ENCODE data around the gene XPA.
A peak's percentile ranks its signal among the peaks of the same experiment; 100 is the strongest.

XPA gene

GRCh38 chr9:97647996-97648395 lies 49.1 kb downstream of the XPA start:
- DNase-seq: no peak

DNA sequence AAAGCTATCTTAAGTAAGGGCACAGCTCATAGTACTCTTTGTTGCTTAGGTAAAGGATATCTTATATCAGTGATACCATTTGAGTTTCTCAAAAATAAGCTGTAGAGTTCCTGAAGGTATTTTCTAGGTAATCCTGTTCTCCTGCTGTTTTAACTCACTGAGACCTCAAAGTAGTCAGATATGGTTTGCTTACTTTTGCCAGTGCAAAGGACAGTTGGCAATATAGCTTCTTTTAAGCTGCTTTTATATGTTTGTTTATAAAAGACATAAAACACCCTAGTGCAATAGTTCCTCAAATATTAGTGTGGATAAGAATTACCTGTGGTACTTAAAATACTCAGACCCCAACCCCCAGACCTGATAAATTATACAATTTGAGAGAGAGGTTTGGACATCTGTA lies 51.4 kb downstream of the XPA start:
- no peak for DNase-seq

DNA sequence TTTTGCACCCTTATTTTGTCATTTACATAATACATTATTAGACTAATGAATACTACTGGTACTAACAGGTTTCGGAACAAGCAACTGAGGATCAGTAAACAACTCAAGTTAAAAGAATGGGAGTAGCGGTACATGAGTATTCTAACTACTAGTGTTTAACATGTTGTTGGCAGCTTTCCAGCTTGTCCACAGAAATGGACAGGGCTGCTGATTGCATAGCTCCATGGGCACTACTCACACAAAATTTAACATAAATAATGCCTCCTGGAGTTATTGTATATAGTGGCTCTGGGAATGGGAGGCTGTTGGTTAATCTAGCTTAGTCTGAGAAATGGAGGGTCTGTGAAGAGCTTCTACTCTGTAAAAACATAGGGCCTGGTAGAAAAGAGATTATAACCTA lies 56.8 kb downstream of the XPA start:
- no peak for DNase-seq

DNA sequence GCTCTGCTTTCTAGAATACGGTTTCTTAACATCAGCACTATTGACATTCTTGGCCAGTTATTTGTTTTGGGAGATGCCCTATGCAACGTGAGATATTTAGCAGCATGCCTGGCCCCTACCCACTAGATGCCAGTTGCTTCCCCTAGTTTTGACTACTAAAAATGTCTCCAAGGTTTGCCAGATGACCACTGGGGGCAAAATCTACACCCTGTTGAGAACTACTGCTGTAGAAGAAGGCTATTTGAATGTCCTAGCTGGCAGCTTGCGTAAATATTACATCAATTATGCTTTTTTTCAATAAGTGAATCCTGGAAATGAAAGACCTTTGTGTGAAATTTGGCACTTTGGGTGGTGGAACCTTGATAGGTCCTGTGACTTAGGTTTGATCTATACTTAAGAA lies 58.5 kb downstream of the XPA start:
- no peak for DNase-seq

DNA sequence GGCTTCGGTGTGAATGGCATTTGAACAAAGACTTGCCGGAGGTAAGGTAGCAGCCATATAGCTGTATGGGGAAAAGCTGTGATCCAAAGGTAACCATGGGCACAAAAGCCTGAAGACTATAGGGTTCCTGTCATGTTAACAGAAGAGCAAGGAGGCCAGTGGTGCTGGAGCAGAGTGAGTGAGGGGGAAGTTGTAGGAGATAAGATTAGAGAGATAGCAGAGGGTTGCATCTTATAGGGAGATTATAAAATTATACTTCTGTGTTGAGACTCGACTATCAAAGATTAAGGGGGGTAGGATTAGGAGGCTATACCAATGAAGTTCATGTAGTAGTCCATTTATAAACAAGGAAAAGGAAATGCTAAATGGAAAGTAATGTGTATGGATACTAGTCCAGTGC lies 60.2 kb downstream of the XPA start:
- DNase-seq: no peak

DNA sequence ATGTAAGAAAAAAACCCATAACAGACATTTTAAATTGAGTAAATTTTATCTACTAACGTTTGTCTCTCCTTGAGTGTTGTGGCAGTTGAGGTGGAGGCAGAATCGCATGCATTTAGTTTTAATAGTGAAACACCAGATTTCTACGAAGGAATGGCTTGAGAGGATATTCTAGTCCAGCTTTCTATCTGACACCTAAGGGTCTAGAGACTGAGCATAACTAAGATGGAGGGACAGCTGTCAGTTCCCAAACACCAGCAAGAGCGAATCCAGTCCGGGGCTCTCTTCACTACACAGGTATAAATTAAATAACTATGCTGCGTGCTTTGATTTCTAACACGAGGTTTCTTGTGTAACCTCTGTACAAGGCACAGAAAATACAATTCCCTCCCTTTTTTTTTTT lies 62.1 kb downstream of the XPA start:
- DNase-seq: no peak

- no peak for DNase-seq
Measured at GRCh38 chr9:97633859-97634490, 63.2 kb downstream of the XPA start.

DNA sequence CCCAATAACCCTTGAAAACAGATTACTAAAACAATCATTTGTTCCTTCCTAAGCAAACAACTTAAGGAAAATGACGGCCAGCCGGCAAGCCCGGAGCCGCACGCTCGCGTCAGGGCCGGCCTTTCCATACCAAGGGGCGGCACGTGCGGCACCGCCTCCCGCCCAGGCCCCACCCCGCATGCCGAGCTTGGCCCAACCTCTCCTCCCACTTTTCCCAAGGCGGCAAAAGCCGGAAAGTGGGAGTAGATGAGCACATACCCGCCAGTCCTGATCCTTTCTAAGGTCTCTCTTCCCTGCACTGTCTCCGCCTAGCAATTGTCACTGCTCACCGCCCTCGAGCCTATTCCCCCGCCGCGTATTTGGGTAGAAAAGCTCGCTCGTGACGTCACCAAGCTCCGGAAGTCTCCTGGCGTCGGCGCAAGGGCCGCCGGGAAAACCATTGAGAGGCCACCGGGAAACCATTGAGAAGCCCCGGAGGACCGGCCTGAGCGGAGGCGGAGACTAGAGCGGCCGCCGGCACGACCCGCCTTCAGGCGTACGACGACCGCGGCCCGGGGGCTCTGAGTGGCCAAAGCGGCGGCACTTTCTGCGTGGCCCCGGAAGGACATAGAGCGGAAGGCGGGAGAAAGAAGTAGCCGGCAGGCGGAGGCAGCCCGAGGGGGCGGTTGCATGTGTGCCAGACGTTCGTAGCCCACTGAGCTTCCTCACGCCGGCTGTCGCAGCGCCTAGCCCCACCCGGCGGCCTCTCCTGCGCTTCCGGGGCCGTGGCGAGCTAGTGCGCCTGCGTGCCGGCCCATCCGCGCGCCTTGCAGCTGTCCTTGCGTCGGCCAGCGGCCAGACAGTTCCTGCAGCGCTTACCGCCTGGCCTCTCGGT lies 63.9 kb downstream of the XPA start, which contains the start of the genes NCBP1 and TSTD2:
NCBP1 (plus strand) TSS at position 837 of the 874 bp plus-strand sequence. CDS start 61 bp downstream, outside the sequence.
TSTD2 (minus strand) TSS at position 384 of the 874 bp plus-strand sequence. CDS start 5,806 bp downstream, outside the sequence.
- DNase-seq: peak; percentile 98

DNA sequence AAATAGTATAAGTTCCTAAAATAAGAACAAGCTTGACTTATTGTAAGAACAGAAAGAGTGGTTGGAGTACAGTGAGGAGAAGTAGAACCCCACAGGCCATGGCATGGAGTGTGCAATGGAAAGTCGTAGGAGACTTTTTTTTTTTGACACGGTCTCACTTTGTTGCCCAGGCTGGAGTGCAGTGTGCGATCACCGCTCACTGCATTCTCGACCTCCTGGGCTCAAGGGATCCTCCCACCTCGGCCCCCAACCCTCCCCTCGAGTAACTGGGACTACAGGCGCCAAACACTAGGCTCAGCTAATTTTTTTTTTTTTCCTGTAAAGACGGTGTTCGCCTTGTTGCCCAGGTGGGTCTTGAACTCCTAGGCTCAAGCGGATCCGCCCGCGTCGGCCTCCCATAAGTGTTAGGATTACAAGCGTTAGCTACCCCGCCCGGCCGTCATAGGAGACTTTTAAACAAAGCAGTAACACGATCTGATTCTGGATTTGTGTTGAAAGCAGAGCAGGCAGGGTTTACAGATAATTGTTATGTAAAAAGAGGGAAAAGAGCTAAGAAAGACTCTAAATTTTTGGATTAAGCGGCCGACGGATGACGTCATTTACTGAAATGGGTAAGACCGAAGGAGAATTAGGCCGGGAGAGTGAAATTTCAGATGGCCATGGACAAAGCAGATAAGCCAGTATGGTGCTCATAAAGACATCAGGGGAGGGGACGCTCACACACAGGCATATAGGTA lies 64.7 kb downstream of the XPA start:
- DNase-seq: no peak

DNA sequence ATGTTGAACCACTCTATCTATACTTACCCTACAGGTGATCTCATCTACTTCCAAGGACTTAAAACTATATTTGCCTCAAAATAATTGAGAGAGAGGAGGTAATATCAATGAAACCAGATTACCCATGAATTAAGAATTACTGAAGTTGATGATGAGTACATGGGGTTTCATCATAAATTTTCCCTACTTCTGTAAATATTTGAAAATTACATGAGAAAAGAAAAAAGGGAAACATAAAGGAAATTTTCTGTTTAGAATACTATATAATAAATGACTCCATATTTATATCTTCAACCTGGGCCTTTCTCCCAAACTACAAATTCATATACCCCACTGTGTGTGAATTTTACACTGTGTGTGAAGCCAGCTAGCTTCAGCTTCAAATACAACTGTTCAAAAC lies 66.5 kb downstream of the XPA start:
- DNase-seq: no peak

GRCh38 chr9:97629156-97629555 lies 68.0 kb downstream of the XPA start:
- no peak for DNase-seq

DNA sequence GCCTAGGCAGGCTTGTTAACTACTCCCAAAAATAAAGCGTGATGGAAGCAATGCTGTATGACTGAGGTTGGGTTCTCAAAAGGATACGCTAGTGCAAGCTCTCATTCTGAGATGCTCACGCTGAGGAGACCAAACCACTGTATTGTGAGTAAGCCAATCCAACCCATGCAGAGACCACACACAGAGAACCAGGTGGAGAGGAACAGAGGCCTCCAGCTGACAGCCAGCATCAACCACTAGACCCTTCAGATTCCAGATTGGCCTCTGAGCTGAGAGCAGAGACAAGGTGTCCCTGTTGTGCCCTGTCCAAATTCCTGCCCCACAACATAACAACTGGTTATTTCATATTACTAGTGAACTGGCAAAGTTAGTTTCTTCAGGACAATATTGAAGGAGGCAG lies 68.5 kb downstream of the XPA start:
- DNase-seq: no peak

DNA sequence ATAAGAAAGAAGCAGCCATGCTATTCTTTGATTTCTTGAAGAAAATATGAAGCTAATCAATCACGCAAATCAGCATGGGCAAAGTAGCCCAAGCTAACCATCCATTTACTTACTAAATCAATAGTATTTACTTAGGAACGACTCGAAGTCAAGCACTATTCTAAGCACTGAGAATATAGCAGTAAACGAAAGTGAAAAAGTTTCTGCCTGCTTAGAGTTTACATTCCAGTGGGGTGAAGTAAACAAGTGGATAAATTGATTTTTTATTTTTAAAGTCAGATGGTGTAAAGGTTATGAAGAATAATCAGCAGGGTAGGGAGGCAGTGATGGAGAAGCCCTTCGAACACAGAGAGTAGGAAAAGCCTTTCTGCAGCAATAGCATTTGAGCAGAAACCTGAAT lies 69.5 kb downstream of the XPA start:
- DNase-seq: no peak

- DNase-seq: no peak
Measured at GRCh38 chr9:97625620-97626019, 71.5 kb downstream of the XPA start.
